ENCODE results near the gene MDC1. TPM values are rescaled to one million over a fixed set of nuclear protein-coding genes. Genes with fewer than 3 reads are reported as not detected.

Gene MDC1
- total RNA-seq, 1 experiment from 2014 or later, result 95.9 TPM

- TF ChIP-seq ZNF219 (CRISPR knock-in tag; IDR thresholded peaks at IDR 0.05; ENCODE audit: borderline replicate concordance) (no peak), ZNF121 (CRISPR knock-in tag; IDR thresholded peaks at IDR 0.05) (no peak), IRF2 (CRISPR knock-in tag; IDR thresholded peaks at IDR 0.05; ENCODE audit: borderline replicate concordance, low read depth) (no peak), ERG (CRISPR knock-in tag; IDR thresholded peaks at IDR 0.05) (no peak), JAZF1 (CRISPR knock-in tag; IDR thresholded peaks at IDR 0.05) (no peak), ZBTB43 (CRISPR knock-in tag; IDR thresholded peaks at IDR 0.05) (peak; percentile 70; the same call in 1 of the 2 replicates), ZNF425 (CRISPR knock-in tag; conservative IDR thresholded peaks at IDR 0.05) (no peak), NR3C1 (CRISPR knock-in tag; conservative IDR thresholded peaks at IDR 0.05; ENCODE audit: low read depth) (no peak), ELF4 (CRISPR knock-in tag; IDR thresholded peaks at IDR 0.05; ENCODE audit: low read depth) (no peak), AFF4 (CRISPR knock-in tag; IDR thresholded peaks at IDR 0.05; ENCODE audit: borderline replicate concordance) (peak; percentile 87; the same call in 1 of the 2 replicates), JUN (CRISPR knock-in tag; IDR thresholded peaks at IDR 0.05) (no peak; the same call in 1 of the 2 replicates), EMX1 (CRISPR knock-in tag; IDR thresholded peaks at IDR 0.05) (peak; percentile 36; the same call in 1 of the 2 replicates), CREB1 (CRISPR knock-in tag; IDR thresholded peaks at IDR 0.05) (peak; percentile 60; the same call in 1 of the 2 replicates), PRDM15 (CRISPR knock-in tag; IDR thresholded peaks at IDR 0.05) (no peak), CBFB (CRISPR knock-in tag; IDR thresholded peaks at IDR 0.05; ENCODE audit: low read depth) (no peak), MAX (CRISPR knock-in tag; IDR thresholded peaks at IDR 0.05) (peak; percentile 81), OVOL2 (CRISPR knock-in tag; IDR thresholded peaks at IDR 0.05; ENCODE audit: borderline replicate concordance) (no peak), HMGXB4 (CRISPR knock-in tag; IDR thresholded peaks at IDR 0.05) (peak; percentile 28; the same call in 1 of the 2 replicates), ZSCAN18 (CRISPR knock-in tag; IDR thresholded peaks at IDR 0.05) (no peak), NFE2L1 (CRISPR knock-in tag; IDR thresholded peaks at IDR 0.05) (peak; percentile 99), TP53 (CRISPR knock-in tag; IDR thresholded peaks at IDR 0.05) (no peak)
Observed at GRCh38 chr6:30717129-30717844, at the start of gene MDC1 (continued).
